BJ (cell line): ENCODE results near the gene LHFPL2. TPM values are rescaled to one million over a fixed set of nuclear protein-coding genes. Genes with fewer than 3 reads are reported as not detected.
A peak's percentile ranks its signal among the peaks of the same experiment; 100 is the strongest.

Experiments used
- CTCF ChIA-PET: fragments of 350-600 bp; formaldehyde crosslinking; extraction: SDS; loops from one replicate; lab custom pipeline; 2021; ENCODE audit warnings: antibody characterized with exemption, inconsistent platforms; lab: Yijun Ruan, JAX
- POLR2A ChIA-PET: fragments of 300-600 bp; sonication (Branson Sonifier 250); formaldehyde crosslinking; extraction: SDS; loops from one replicate; lab custom pipeline; 2021; ENCODE audit warnings: antibody characterized with exemption; lab: Charles Lee
- DNase-seq: peaks from one replicate; pipeline ENCODE4 v3.0.0-alpha.2; 2011; ENCODE audit warnings: low read depth
- H3K27me3 ChIP-seq: 2 replicates; pipeline ENCODE4 v1.6.0; 2011; ENCODE audit warnings: low read length; ENCODE audit not compliant: control insufficient read depth, insufficient read depth
- H3K36me3 ChIP-seq: 2 replicates; pipeline ENCODE4 v1.5.1; 2011; ENCODE audit warnings: low read length; ENCODE audit not compliant: control insufficient read depth, insufficient read depth
- H3K4me3 ChIP-seq: 2 replicates; pipeline ENCODE4 v1.5.1; 2011; ENCODE audit warnings: low read depth, mild to moderate bottlenecking, control low read depth, low read length
- polyA plus RNA-seq: library from polyadenylated mRNA; depleted of rRNA; stranded (reverse); fragments of >200 nt; gene quantifications from 2 replicates; pipeline ENCODE4 v1.2.3, GENCODE V29; 2011
- TF ChIP-seq, protein P1 (sequence below): IDR thresholded peaks from 2 replicates; pipeline ENCODE4 v1.5.1; 2011; ENCODE audit warnings: low read depth, mild to moderate bottlenecking, control low read depth, inconsistent platforms, low read length, moderate library complexity; ENCODE audit not compliant: insufficient read depth

LHFPL2 gene
- polyA plus RNA-seq, 1 experiment, result 4.4 TPM

DNA sequence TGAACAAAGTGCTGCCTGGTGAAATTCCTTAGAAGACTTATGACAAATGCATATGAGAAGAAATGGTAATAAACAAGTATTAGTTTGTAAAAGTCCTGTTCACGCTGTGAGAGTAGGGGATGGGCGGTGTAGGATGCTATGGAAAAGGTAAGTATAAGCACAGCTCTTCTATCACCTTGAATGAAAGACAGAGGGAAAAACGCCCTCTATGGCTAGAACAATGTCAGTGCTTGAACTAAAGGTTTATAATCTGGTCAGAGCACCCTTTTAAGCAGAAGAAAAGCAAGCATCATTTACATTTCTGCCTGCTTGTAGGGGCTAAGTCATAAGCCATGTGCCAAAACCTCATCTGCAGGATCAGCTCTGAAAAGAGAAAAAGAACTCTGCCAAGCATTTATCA lies 115.2 kb downstream of the LHFPL2 start:
- H3K36me3 ChIP-seq, result no peaks in the 10 kb centered on the region
- TF ChIP-seq, protein P1, sequence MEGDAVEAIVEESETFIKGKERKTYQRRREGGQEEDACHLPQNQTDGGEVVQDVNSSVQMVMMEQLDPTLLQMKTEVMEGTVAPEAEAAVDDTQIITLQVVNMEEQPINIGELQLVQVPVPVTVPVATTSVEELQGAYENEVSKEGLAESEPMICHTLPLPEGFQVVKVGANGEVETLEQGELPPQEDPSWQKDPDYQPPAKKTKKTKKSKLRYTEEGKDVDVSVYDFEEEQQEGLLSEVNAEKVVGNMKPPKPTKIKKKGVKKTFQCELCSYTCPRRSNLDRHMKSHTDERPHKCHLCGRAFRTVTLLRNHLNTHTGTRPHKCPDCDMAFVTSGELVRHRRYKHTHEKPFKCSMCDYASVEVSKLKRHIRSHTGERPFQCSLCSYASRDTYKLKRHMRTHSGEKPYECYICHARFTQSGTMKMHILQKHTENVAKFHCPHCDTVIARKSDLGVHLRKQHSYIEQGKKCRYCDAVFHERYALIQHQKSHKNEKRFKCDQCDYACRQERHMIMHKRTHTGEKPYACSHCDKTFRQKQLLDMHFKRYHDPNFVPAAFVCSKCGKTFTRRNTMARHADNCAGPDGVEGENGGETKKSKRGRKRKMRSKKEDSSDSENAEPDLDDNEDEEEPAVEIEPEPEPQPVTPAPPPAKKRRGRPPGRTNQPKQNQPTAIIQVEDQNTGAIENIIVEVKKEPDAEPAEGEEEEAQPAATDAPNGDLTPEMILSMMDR, result peak; percentile 32
- H3K27me3 ChIP-seq, result no peaks in the 10 kb centered on the region
- ChIA-PET CTCF (interaction anchor here (0.6 to 2.9 kb wide), 8 partner anchors 9 to 366 kb away, joined by 3 to 9 read pairs (median 3); no protein-coding TSS in a partner anchor), POLR2A (no interaction called here)
- no peak overlapping the region for H3K4me3 ChIP-seq
- DNase-seq, result no peak

DNA sequence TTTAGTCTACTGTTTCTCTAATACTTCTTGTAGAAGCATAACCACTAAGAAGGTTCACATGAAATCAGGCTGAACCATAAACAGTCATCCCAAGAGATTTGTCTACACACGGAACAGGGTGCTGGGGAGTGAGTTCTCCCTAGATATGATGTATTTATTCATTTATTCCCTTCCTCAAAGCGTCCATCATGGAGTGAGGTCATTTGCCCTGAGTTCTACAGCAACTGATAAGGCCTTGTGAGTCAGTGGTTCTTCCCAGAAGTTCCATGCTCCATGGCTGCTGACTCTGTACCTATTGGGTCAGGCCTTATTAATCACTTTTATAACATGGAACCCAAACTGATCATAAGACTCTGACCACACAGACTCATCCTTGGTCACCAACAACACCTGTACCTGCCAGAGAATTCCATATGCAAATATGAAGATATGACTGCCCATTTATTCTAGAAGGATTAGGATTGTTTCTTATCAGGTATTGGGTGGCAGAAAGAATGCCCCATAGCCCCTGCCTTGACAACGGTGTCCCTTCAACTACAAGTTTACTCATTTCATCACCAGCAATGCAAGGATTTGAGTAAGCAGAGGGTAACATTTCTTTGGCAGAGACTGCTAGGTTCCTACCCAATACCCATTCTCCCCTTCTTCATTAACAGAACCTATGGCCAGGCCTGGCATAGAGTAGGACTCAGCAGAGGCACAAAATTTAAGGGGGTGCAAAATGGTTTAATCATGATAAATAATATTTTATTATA lies 118.1 kb downstream of the LHFPL2 start:
- POLR2A ChIA-PET, result no interaction called here

DNA sequence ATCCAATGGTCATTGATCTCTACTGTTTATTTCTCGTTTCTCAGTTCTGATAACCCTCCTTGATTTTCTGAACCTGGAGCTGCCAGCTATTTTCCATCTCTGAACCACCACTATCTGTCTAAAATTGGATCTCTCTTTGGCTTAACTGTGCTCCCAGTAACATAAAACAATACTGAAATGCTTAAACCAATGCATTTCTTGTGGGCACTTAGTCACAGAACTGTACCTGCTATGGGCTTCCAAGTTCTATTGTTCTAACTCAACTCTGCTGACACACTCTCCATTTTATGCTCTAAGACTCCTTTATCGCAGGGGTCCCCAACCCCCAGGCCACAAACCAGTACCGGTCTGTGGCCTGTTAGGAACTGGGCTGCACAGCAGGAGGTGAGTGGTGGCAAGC lies 120.6 kb downstream of the LHFPL2 start:
- TF ChIP-seq, protein P1, result no peak
- DNase-seq, result no peak
- CTCF ChIA-PET, result interaction anchor here (0.6 kb wide), 1 partner anchor 120 kb away, joined by 3 read pairs; no protein-coding TSS in a partner anchor
- no peaks in the 10 kb centered on the region for H3K27me3 ChIP-seq
- H3K4me3 ChIP-seq, result no peak overlapping the region
- POLR2A ChIA-PET, result no interaction called here
- H3K36me3 ChIP-seq, result no peaks in the 10 kb centered on the region

More for the DNA sequence above, 118.1 kb downstream of the LHFPL2 start:
- TF ChIP-seq, protein P1, result no peak
- Histone ChIP-seq H3K27me3 (no peaks in the 10 kb centered on the region), H3K4me3 (no peak overlapping the region), H3K36me3 (no peaks in the 10 kb centered on the region)
- CTCF ChIA-PET, result no interaction called here
- no peak for DNase-seq

DNA sequence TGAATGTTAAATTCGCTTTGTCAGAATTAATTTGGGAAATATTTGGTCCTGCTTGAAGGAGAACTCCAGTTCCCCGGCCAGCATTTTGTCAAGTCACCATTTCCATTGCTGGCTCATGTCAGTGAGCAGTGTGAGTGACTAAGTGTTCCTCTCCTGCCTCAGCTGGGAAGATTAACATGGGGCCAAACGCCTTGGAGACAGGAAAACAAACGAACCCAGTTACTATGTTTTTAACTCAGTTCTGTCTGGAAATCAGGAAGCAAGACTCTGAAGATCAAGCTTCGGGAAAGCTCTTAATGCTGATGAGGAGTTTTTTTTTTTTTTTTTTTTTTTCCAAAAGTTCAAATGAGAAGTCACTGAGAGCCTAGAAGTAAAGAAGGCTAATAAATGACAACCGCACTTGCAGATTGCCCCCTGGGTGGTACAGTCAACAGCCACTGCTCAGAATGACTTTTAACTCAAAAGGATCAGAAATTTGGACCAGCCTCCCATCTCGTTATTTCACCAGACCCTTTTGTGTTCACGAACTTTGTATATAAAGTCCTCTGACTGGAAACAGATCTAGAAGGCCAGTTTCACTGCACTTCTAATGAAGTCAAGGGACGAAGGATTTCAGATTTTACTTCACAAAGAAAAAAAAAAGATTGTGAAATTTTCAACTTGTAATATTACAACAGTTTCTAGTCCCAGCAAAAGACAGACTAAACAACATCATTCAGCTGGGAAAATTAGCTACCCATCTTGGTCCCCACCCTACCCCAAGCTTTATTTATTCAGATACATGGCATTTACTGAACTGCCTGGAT lies 121.3 kb downstream of the LHFPL2 start:
- ChIA-PET CTCF (interaction anchor here (0.6 kb wide), 1 partner anchor 120 kb away, joined by 3 read pairs; no protein-coding TSS in a partner anchor), POLR2A (interaction anchor here (0.6 kb wide), 1 partner anchor 410 kb away, joined by 6 read pairs; no protein-coding TSS in a partner anchor)
- peak; percentile 91 for DNase-seq
- no peak overlapping the region for H3K4me3 ChIP-seq
- H3K27me3 ChIP-seq, result no peaks in the 10 kb centered on the region
- TF ChIP-seq, protein P1, result no peak
- no peaks in the 10 kb centered on the region for H3K36me3 ChIP-seq

DNA sequence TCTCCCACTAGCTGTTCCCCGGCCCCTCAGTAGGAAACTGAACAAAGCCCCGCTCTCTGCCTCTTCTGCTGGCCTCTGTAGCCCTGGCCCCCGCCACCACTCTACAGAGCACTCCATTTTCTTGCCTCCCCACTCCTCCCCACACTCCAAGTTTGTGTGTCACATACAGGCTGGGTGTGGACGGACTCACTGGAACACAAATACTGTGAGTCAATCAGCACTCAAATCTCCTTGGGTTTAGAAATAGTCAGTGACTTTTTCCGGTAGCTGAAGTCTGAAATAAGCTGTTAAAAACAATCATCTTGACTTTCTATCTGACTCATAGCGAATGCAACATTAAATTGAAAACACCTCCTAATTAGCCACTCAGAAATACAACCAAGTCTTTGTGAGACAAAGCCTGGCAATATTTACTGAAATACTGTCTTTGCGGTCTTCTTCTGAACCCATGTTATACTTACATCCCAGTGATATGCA lies 122.5 kb downstream of the LHFPL2 start:
- H3K36me3 ChIP-seq, result no peaks in the 10 kb centered on the region
- ChIA-PET CTCF (interaction anchor here (0.6 kb wide), 1 partner anchor 57 kb away, joined by 3 read pairs; no protein-coding TSS in a partner anchor), POLR2A (no interaction called here)
- no peaks in the 10 kb centered on the region for H3K27me3 ChIP-seq
- no peak for DNase-seq
- no peak overlapping the region for H3K4me3 ChIP-seq
- TF ChIP-seq, protein P1, result no peak
